NCI-H526 (cell line): Measurements from ENCODE around the gene ZNG1A.
"Not testable (repeated sequence)": the region's sequence is repeated elsewhere in the genome, so short reads cannot be mapped to it uniquely, and the experiment has no call there.

Experiments used
- DNase-seq, 2 experiments: peaks; one replicate each; lab custom pipeline; 2025; lab: John Stamatoyannopoulos, UW

ZNG1A gene

DNA sequence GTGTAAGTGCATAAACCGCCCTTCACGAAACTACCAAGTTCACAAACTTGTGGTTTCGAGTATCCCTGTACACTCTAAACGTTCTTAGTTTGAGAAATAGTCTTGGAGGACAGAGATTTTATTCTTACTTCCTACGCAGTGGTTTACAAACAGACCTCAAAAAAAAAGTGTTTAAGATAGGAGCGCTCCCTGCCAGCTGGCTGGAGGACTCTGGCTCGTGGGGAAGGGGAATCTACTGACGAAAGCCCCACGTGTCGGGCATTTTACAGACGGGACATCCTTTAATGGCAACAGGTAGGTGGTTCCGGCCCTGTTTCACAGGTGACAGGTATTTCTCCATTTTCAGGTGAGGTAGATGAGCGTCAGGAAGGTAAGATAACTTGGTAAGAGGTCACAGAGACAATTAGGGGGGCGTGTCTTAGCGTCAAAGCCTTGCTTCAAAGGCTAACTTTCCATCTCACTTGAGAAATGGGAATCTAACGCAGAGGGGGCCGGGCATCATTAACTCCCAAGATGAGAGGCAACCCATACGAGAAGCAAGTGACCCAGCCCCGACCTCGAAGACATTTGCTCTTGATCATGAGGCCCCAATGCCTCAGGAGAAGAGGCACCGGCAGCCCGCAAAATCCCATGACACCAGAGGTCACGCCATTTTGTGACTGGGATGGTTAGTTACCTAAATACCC is 573 bp downstream of the ZNG1A start:
- not testable (repeated sequence) for DNase-seq

DNA sequence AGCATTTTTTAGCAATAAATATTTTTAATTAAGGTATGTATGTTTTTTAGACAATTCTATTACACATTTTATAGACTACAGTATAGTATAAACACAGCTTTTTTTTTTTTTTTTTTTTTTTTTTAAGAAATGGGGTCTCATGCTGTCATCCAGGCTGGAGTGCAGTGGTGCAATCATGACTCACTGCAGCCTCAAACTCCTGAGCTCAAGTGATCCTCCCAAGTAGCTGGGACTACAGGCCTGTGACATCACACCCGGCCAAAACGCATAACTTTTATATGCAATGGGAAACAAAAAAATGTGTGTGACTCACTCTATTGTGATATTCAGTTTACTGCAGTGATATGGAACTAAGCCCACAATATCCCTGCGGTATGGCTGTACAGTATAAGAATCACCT is 9.1 kb downstream of the ZNG1A start:
- DNase-seq: not testable (repeated sequence)

DNA sequence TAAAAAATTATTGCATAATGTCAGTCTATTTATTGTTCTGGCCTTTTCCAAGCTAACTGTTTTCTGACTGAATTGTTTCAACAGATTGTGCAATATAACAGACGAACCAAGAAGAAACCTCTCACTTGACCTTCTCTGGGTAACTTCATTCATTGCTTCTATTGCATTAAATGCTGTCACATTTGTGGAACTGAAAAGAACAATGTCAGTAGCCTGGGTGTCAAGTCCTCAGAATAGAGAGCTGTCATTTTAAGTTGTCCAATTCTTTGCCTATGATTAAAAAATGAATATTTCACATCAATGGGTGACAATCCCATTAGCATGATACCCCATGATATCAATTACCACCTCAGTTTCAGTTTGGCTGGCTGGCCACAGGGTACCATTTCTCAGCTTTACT is 19.0 kb downstream of the ZNG1A start:
- not testable (repeated sequence) for DNase-seq

DNA sequence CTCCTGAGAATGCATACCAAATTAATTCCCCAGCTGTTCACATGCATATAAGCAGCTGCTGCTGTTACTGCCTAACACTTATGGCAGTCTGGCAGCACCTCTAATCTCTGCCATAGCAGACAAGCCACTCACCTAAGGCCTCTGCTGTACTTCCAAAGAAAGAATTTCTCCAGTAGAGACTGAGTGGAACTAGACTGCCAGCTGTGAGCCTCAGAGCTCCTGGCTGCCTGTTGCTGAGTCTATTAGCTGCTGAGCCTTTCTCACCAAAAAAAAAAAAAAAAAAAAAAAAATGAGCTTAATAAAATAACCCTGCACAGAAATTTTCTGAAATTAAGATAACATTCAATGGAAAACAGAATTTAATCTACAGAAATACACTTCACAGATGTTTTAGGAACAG is 27.7 kb downstream of the ZNG1A start:
- not testable (repeated sequence) for DNase-seq

DNA sequence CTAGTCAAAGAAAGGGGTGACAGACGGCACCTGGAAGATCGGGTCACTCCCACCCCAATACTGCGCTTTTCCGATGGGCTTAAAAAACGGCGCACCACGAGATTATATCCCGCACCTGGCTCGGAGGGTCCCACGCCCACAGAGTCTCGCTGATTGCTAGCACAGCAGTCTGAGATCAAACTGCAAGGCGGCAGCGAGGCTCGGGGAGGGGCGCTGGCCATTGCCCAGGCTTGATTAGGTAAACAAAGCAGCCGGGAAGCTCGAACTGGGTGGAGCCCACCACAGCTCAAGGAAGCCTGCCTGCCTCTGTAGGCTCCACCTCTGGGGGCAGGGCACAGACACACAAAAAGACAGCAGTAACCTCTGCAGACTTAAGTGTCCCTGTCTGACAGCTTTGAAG is 39.0 kb downstream of the ZNG1A start:
- DNase-seq: not testable (repeated sequence)

DNA sequence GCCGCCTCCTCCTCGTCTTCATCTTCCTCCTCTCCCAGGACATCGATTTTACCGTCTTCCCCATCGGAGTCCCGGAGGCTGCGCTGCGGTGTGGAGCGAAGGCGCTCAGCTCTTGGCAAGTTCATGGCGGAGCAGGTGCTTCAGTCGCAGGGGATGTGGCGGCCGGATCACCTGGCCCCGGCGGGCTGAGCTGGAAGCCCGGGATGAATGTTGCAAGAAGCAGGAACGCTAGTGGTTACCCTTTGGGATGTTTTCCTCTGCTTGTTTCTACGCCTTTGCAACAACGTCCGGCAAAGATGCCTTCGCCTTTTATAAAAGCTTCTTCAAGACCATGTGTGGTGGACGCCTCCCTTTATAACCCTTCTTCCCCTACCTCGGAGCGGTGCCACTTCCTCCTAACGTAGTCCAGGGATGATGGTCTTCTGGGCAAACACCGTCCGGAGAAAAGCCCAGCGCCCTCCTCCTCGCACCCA is 60.8 kb downstream of the ZNG1A start, which contains the start of gene FOXD4:
Gene FOXD4 (minus strand): TSS at position 423 of the 473 bp plus-strand sequence. CDS start 298 bp downstream, at position 125.
- DNase-seq: not testable (repeated sequence)

DNA sequence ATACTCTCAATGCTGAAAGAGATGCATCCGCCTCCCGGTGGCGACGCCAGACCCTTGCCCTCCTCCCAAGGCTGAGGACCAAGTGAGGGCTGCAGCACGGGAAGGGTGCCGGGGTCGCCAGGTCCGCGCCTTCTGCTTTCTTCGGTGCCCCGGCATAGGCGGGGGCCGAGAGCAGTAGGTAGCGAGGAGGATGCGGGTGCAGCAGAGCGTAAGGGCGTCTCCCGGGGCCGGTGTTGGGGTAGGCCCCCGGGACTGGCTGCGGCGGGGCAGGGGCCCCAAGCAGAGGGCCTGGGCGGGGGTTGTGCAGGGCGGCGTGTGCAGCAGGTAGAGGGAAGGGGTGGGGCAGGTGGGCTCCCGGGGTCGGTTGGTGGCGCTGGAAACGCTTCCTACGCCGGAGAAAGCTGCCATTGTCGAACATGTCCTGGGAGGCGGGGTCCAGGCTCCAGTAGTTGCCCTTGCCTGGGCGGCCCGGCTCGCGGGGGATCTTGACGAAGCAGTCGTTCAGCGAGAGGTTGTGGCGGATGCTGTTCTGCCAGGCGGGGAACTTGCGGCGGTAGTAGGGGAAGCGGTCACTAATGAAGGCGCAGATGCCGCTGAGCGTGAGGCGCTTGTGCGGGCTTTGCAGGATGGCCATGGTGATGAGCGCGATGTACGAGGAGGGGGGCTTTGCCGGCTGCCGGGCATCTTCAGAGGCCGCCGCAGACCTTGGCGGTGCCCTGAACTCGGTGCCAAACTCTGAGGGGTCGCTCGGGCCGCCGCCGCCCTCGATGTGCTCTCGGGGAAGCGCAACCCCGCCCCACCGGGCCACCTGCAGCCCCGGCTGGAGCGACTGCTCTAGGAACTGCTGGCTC is 61.5 kb downstream of the ZNG1A start:
- DNase-seq: not testable (repeated sequence)

DNA sequence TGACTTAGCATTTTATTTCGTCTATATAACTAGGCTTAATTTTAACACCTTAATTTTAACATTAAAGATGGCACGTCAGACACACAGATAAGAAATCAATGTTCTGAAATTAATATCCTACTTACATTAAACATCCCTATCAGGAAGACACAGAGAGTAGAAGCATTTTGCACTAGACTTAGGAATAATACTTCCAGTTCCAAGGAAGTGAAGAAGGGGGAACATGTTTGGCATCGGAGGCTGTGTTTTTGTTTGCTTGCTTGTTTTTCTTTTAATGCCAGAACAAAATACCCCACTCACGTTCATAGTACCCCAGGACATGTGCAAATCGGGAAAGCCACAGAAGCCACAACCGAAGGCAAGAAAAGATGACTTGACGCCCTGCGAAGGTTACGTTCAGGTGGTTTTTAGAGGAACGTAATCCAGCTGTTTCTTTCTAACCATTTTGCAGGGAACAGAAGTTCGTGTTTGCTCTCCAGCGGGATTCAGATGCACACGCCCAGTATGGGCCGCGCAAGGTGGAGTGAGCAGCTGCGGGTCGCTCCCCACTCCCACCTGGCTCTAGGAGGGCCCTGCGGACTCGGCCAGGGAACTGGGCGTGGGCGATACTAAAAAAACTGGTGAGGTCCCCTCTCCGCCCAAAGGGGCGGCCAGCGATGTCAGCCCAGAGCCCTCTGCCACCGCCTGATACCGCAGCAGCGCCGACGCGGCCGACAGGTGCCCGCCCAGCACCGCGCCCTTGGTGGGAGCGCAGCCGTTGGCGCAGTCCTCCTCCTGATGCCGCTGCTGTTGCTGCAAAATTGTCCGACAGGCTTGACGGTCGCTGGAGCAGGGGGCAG is 62.4 kb downstream of the ZNG1A start:
- not testable (repeated sequence) for DNase-seq

DNA sequence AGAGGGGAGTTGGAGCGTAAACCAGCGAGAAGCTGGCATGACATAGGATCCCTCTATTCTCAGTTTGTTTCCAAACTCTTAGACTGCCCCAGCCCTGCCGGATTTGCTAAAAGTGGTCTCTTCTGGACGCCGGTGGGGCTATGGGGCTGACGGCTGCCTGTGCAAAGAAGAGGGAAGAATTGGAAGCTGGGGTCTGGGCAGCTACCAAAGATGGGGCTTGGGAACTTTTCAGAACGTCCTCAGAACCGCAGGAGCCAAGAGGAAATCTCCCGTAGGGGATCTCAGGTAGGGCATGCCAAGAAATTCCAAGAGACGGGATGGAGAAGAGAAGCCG is 63.8 kb downstream of the ZNG1A start:
- not testable (repeated sequence) for DNase-seq

DNA sequence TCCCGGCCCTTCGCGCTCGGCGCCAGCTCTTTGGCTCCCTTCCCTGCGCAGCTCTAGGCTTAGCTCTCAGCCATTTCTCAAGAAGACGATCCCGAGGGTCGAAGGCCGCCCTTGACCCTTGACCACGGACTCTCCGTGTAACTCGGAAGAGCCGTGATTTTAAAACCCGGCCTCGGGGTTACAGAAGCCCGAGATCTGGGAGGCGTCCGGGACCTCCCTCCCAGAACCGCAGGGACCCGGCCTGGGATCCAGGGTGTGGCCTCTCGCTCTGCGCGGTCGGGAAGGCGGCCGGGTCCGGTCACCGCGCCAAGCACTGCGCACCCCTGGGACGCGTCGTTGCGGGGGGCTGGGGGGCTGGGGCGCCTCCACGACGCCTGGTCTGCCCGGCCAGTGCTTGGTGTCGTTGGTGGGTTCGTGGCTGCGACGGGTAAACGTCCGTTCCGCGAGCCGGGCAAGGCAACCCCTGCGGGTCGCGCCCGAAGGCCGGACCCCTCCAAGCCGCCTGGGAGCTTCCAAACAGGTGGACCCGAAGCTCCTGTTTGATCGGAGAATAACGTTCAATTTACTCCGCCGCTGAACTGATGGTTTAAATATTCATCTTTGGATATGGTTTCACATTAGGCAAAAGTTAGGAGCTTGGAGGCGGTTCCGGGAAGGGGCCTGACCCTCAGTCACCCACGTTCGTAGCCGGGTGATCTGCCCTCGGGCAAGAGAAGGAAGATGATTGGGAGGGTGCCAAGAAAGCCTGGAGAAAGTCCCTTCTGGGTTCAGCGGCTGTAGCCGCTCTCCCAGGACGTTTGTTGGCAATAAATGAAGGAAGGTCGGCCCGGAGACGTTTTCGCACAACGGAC is 64.4 kb downstream of the ZNG1A start:
- DNase-seq: not testable (repeated sequence)

DNA sequence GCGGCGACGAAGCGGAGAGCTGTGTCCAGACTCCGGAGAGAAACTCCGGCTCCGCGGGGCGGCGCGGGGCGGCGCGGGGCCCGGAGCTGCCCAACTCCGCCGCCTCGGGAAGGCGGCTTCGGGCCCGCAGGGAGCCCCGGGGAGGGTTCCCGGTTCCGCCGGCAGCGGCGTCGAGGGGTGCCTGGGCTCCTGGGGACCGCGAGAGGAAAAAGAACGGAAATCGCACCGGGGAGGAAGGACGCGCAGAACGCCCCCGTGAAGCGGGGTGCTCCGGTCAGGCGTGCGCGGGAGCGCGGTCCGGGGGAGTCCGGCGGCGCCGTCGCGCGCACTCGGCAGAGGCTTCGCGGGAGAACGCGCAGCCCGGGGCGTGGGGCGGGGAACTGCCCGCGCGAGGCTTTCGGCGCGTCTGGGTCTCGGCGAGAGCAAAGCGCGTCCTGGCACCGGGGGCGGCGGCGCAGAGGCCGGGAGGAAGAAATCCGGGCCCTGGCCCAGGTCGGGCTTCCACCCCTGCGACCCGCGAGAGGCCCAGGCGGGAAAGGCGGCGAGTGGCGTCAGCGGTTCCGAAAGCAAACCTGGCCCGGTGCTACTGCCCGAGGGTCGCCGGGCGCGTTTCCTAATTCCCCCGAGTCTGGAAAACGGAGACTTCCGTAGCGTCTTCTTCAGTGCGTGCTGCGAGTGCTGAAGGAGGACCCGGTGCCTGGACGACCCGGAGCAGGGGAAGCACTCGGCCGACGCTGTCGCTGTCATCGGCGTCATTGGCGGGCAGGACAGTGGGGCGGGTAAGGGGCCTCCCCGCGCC is 65.2 kb downstream of the ZNG1A start:
- peak in 1 of 2 experiments; percentile 43 for DNase-seq

DNA sequence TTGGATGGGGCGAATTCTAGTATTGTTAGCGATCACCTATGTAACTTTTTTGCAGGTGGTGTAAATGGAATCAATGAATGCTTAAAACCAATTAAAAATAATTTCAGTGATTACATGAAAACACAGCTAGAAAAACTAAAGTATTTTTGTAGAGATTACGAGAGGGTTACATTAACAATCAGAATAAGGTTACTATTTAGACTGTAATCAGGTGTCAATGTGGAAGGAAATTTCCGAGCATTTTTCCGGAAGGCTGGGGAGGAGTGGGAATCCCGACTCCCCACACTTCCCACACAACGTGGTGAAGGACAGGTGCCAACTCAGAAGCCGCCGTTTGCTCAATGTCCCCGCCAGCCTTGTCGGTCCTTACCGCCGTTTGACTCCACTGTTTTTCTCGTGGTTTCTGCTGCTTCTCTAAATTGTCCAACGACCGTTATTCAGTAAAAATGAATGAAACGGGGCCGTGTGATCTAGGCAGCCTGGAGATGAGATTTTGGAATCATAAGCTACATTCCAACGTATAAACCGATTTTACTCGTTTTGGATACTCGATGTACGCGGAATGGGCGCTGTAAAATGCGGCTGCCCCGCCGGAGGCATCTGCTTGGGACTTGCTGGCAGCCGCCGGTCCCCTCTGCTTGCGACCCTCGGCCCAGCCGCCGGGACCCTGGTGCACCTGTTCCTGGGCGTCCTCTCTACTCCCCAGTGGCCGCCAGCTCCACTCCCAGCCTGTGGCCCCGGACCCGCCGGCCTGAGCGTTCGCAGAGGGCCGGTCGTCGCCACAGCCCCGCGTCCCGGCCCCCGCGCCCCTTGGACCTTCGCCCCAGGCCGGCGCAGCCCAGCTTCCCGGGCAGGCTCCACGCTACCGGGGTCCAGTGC is 66.0 kb downstream of the ZNG1A start:
- not testable (repeated sequence) for DNase-seq

DNA sequence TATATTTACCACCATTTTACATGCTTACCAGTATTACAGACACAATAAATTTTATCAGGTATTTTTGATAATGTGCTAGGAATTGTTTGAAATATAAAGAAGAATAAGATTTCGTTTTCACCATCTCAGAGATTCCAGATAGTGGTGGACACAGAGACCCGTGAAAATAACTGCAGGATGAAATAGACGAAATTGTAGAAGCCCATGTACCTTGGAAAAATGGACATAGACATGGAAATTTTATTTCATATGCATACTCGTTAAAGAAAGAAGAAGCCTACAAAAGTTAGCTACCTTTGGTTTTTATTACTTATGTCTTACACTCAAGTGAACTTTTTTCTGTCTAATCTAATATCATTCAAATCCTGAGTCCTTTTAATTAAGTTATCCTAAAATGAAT is 68.2 kb downstream of the ZNG1A start:
- not testable (repeated sequence) for DNase-seq

DNA sequence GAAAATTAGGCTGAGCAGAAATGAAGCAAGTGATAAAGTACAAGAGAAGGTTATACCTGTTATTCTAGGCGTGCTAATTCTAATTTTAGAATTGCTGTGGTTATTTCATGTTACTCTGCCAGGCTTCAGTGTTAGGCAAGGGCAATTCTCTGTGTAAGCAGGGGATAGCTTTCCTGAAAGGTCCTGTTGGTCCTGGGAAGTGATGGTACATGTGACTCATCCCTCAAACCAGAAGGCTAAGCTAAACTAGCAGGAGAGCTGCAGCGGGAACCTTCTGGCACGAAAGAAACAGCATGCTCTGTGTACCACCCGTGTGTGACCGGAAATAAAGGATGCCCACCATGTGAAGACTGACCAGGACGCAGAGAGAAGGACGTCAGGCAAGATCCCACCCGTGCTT is 69.3 kb downstream of the ZNG1A start:
- DNase-seq: not testable (repeated sequence)

DNA sequence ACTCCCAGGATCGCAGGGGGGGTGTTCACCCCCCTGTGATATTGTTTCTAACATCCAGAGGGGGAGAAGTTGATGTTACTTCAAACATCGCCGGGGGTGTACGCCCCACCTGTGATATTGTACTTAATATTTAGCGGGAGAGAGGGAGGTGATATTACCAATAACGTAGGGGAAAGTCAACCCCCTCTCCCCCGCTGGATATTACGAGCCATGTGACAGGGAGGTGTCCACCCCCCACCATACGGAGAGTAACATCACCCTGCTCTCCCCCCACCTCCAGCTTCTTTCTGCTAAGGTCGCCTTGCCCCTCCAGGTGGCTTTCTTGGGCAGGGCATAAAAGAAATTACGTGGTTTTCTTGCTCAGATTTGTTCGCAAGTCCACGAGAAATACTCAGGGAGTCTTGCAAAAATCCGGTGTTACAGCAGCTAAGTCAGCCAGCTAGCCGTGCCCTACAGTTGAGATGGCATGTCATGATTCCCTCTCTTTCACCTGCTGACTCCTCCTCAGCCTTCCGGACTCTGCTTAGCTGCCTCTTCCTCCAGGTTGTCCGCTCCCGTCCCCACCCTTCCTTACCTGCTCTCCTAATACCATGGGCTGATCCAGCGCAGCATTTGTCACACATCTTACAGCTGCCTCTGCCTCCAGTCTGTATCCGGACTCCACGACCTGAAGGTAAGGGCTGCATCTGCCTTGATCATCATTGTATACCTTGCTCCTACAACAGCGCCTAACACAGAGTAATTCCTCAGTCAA is 69.9 kb downstream of the ZNG1A start:
- DNase-seq: peak in 1 of 2 experiments; percentile 10

DNA sequence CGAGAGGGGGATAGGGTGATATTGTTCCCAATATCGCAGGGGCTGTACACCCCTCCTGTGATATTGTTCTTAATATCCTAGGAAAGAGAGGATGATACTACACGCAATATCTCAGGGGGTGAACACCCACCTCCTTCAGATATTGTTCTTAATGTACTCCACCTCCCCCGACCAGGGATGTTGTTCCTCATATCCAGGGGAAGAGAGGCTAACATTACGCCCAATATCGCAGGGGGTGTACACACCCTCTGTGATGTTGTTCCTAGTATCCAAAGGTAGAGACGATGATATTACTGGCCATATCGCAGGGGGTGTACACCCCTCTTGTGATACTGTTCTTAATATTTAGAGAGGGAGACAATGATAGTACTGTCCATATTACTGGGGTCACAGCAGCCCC is 72.9 kb downstream of the ZNG1A start:
- DNase-seq: not testable (repeated sequence)

DNA sequence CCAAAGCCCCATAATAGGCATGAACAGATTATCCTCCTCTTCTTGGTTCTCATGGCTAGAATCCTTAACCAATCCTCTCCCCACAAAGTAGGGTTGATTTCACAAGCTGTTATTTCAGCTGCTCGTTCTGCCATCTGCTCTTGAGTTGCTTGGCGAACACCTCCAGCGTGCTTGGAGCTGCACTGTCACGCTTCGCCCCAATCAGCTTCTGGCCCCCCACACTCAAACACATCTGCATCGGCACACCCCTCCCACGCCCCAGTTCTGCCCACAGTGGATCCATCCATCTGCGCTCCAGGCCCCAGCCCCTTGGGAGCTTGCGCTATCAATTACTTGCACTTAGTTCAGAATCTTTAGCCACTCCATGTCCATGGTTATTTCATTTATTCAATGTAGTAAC is 78.4 kb downstream of the ZNG1A start:
- DNase-seq: not testable (repeated sequence)

DNA sequence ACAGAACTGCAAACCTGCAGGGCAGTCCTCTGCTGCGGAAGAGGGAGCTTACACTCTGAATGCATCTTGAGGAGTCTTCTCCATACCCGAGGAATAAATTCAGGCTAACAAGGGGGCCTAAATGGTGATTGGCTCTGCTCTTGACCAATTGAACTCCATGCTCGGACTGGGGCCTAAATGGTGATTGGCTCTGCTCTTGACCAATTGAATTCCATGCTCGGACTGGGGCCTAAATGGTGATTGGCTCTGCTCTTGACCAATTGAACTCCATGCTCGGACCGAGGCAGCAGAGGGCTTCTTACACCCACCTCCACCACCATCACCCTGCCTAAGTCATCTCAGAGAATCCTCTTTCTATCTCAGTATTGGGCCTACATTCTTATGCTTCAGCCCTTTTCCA is 79.0 kb downstream of the ZNG1A start:
- not testable (repeated sequence) for DNase-seq

DNA sequence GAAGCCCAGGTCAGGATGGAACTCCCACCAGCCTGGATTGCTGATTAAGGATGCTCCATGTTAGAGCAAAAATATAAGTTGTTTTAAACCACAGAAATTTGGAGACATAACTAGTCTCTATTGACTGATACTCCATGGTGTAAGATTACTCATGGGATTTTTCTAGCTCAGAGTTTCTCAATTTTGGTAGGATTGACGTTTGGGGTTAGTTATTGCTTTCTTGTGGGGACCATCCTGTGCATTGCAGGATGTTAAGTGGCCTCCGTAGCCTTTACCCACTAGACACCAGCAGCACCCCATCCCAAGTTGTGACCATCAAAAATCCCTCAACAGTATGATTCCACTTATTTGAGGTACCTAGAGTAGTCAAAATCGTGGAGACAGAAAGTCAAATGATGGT is 80.1 kb downstream of the ZNG1A start:
- not testable (repeated sequence) for DNase-seq
